NOMO-1 (cell line): ENCODE measurements around the gene SLX1A.
"Not testable (repeated sequence)": the region's sequence is repeated elsewhere in the genome, so short reads cannot be mapped to it uniquely, and the experiment has no call there.

ENCODE experiments used
- DNase-seq, 2 experiments: peaks; one replicate each; lab custom pipeline; 2025; ENCODE audit not compliant: unreplicated experiment in 2 of 2; lab: John Stamatoyannopoulos, UW

The SLX1A gene

DNA sequence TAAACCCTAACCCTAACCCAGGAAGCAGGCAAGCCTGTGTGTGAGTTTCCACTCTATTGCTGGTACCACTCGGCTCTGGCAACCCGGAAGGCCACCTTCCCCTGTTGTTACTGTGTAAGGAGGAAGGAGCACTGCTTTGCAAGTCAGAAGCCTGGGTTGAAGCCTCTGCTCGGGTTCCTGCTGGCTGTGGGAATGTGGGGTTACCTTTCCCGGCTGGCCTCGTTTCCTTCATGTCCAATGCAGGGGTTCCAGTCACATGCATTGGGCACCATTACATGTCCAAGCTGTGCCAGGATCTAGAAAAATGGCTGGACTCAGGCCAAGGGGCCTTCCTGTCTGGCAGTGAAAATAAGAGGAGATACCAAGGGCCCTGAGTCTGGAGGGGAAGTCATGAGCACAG, 23.4 kb downstream of the SLX1A start:
- not testable (repeated sequence) for DNase-seq
